OCI-M1 (cell line): ENCODE data around the gene FBLN1.
"Not testable (repeated sequence)": the region's sequence is repeated elsewhere in the genome, so short reads cannot be mapped to it uniquely, and the experiment has no call there.

Experiments used
- DNase-seq: peaks from one replicate; lab custom pipeline; 2025; lab: John Stamatoyannopoulos, UW

FBLN1 gene

DNA sequence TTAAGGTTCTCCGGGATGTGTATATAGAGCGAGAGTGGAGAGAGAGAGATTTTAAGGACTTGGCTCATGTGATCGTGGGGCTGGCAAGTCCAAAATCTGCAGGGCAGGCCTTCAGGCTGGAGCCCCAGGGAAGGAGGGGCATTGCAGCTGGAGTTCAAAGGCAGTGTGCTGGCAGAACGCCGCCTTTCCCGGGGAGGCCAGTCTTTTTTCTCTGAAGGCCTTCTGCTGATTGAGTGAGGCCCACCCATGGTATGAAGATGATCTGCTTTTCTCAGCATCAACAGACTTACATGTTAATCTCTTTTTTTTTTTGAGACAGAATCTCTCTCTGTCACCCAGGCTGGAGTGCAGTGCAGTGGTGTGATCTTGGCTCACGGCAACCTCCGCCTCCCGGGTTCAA lies 25.4 kb downstream of the FBLN1 start:
- no peak for DNase-seq

- no peak for DNase-seq
Observed at GRCh38 chr22:45529105-45529504, 26.4 kb downstream of the FBLN1 start.

GRCh38 chr22:45529971-45530575 lies 27.4 kb downstream of the FBLN1 start:
- no peak for DNase-seq

DNA sequence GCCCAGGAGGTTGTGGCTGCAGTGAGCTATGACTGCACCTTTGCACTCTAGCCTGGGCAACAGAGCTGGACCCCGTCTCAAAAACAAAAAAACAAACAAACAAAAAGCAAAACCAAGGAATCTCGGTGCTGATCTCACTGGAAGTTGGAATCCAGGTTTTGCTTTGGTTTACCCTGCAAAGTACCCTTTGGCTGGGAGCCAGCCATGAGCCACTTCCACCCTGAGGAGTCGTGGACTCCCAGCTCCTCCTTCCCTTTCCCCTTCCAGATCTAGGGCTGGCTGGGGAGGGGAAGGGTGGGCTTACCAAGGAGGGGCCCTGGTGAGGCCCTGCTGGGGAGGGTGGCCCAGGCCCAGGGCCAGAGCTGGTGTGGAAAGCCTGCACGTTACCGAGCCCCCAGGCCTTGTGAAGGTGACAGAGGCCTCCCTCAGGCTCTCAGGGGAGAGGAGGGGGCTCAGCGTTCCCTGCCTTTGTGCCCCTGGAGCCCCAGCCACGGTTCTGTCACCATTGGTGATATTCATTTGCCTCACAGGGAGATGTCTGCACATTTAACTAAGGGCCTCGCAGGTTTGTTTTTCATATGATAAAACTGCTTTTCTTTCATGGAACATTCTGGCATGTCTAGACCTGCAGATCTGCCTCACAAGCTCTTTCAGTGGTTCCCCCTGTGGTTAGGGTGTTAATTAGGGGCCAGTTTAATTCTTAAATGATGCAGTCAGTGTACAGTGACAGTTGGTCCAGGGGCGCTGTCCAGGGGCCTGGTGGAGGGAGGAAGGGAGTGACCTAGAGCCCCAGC lies 29.0 kb downstream of the FBLN1 start:
- DNase-seq: no peak

DNA sequence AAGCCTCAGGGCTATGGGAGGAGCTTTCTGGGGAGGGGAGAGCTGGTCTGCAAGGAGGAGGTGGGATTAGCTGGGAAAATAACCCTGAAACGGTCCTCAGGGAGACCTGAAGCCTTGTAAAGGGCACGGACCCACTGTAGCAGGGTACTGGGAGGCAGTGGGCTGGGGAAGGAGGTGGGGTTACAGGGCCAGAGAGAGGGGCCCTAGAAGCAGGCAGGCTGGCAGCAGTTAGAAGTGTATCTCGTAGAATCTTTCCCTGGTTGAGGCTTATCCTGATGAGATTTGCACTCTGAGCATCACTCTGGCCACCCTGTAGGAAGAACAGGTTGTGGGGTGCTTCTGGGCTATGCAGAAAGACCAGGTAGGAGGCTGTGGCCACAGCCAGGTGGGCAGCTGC lies 29.6 kb downstream of the FBLN1 start:
- DNase-seq: no peak

- DNase-seq: no peak
Observed at GRCh38 chr22:45533703-45534102, 31.0 kb downstream of the FBLN1 start.

GRCh38 chr22:45534339-45535192 lies 31.9 kb downstream of the FBLN1 start:
- DNase-seq: no peak

DNA sequence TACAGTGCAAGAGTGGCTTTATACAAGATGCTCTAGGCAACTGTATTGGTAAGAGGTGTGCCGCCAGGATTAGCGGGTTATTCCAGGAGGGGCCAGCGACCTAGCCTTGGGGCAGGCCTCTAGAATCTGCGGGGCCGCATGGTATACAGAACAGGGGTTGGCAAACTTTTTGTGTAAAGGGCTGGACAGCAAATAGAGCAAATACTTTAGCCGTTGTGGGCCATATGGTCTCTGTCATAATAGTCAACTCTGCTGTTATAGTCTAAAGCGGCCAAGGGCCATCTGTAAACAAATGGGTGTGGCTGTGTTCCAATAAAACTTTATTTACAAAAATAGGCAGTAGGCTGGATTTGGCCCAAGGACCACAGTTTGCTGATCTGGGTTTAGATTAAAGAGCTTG lies 32.6 kb downstream of the FBLN1 start:
- no peak for DNase-seq

DNA sequence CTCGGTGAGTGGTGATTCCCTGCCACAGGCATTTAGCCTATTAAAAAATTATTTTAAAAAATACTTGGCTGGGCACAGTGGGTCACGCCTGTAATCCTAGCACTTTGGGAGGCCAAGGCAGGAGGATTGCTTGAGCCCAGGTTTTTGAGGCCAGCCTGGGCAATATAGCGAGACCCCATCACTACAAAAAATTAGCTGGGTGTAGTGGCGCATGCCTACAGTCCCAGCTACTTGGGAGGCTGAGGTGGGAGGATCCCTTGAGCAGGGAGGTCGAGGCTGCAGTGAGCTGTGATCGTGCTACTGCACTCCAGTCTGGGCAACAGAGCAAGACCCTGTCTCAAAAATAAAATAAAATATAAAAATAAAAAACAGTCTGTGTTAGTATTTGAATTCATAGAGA lies 33.2 kb downstream of the FBLN1 start:
- not testable (repeated sequence) for DNase-seq

DNA sequence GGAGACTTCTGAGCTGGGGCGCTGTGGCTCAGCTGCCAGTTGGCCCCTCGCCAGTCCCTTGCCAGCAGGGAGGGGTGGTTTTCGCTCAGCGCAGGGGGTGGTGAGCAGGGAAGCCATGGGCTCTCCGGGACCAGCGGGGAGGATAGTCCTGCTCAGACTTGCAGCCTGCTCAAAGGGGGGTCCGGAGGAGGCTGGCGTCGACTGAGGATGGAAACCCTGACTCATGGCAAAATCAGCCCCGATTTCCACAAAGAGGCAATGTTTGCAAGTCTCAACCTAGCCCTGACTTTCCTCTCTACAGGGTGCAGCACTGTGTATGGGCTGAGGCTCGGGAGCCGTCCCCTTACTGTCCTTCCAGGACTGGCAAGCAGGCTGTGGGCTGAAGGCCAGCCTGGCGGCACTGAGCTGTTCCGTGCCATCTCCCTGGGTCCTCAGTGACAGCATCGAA lies 35.1 kb downstream of the FBLN1 start:
- no peak for DNase-seq

DNA sequence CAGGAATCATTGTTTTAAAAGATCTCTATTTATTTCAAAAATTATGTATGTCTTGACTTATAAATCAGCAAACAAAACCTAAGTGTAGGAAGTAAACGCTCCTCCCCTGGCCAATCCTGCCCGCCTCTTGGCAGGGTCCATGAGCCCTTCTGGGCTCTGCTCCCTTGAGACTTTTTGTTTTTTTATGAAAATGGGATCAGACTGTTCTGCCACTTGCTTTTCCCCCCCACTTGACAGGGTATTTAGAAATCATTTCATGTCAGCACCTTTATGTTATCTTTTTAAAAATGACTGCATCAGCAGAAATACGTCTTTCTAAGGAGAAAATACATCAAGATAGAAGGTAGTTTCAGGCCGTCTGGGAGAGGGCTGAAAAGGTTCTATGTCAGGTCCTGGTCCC lies 35.6 kb downstream of the FBLN1 start:
- DNase-seq: no peak

DNA sequence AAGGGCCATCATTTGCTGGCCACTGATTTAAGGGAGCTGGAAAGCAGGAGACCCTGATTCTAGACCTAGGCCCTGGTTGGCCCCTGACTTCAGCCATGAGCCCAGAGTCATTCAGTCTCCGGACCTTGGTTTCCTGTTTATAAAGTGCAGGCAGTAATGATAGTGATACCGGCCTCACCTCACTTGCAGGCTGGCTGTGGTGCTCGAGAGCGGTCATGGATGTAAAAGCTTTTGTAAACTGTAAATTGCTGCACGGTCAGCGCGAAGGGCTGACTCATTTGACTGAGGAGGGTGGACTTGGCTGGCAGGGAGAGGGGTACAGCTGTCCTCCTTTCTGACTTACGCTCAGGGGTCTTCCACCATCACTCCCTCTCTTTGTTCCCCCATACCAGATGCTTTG lies 37.4 kb downstream of the FBLN1 start:
- DNase-seq: no peak

DNA sequence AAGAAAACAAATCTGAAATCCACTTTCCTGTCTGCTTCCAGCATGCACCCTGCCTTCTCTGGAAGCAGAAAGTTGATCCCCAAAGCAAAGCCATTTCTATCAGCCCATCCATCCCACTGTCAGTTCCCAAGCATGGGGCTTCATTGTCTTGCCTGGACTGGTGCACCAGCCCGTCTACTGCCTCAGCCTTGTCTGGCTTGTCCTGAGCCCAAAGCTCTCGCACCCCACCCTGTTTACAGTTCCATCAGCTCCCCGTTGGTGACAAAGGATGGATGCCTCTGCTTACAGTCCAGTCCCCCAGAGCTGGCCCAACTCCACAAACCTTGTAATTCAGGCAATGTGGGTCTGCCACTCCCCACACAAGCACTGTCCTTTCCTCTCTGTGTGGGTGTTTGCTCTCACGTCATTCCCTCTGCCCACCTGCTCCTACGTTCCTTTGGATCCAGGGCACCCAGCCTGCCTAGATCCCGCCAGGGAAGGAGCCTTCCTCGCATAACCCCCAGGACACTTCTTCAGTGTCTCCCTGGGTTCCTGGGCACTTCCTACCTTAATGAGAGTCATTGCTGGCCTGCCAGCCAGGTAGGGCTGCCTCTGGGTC lies 38.8 kb downstream of the FBLN1 start:
- DNase-seq: no peak

DNA sequence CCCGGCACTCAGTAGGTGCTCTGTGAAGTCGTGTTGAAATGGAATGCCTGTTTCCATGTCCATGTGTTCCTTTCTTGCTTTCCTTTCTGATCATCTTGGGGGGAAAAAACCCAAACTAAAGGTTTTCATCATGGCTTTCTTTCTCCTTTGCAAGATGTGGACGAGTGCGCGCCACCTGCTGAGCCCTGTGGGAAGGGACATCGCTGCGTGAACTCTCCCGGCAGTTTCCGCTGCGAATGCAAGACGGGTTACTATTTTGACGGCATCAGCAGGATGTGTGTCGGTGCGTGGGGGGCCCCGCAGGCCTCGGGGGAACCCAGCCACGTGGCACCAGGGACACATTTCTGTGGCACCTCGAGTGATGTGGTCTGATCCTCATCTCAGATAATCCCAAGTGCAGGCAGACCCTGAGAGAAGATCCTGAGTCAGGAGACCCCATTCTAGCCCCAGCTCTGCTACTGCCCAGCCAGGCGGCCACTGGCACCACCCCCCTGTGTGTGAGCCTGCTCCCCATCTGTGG lies 39.4 kb downstream of the FBLN1 start:
- no peak for DNase-seq

DNA sequence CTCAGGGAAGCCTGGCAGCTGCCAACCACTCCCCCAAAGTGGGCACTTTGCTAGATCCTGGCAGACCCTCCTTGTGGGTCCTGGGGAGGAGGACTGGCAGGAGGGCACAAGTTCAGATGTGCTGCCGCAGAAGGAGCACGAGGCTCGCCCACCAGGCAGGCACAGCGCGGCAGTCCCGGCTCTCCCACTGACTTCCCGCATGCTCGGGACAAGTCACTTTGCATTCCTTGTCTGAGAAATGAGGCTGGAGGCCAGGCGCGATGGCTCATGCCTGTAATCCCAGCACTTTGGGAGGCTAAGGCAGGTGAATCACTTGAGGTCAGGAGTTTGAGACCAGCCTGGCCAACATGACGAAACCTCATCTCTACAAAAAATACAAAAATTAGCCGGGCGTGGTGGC lies 40.1 kb downstream of the FBLN1 start:
- not testable (repeated sequence) for DNase-seq

- no peak for DNase-seq
Observed at GRCh38 chr22:45543243-45543642, 40.6 kb downstream of the FBLN1 start.

DNA sequence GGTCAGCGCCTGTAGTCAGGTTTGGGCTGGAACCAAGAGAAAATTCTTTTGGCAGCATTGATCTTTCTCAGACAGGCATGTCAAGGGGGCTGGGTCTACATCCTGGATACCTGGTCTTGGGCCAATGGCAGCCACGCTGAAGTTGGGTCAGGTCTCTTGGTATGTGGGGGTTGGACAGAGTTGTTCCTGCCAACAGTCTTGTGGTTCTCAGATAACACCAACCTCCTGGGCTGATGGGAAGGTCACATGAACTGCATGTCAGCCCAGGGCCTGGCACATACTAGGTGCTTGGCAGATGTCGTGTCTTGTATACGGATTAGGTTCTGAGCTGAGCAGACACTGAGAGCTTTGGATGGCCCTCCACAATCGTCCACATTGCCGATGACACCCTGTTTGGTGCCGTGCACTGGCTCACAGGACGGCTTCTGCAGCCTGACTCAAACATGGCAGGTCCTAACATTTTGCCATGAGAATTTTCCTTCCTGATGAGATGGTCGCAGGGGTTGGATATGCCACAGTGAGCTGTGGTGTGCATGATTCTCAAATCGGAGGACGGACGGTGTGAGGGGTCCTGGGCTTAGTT lies 42.0 kb downstream of the FBLN1 start:
- peak; percentile 10 for DNase-seq

GRCh38 chr22:45546333-45547015 lies 43.8 kb downstream of the FBLN1 start:
- DNase-seq: no peak

- DNase-seq: no peak
Observed at GRCh38 chr22:45547016-45547345, 44.3 kb downstream of the FBLN1 start.

DNA sequence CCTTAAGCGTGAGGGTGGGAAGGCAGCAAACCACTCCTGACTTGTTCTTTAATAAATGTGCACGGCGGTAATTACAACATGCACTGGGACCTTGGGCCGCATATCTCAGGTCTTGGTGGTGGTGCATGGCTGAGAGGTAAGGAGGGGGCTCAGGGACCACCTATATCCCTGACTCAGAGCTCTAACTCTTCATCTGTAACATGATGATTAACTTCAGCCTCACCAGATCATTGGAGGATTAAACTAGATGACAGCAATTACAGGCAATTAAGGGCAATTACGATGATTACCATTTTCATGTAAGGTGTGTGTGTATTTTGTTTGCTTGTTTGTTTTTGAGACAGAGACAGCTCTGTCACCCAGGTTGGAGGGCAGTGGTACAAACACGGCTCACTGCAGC lies 45.0 kb downstream of the FBLN1 start:
- no peak for DNase-seq

- no peak for DNase-seq
Observed at GRCh38 chr22:45548247-45548840, 45.7 kb downstream of the FBLN1 start.
